HepG2 (cell line): ENCODE measurements around the gene KLF16.

Experiments
- ATRX ChIP-seq: sonication (generic); formaldehyde crosslinking; IDR thresholded peaks from 2 replicates; pipeline ENCODE4 v1.4.0; 2020; ENCODE audit warnings: missing genetic modification reagents, borderline replicate concordance
- CTCF ChIP-seq: sonication (generic); formaldehyde crosslinking; IDR thresholded peaks from 2 replicates; pipeline ENCODE4 v1.5.0; 2020; ENCODE audit warnings: mild to moderate bottlenecking, missing genetic modification reagents, moderate library complexity
- EZH2 ChIP-seq: conservative IDR thresholded peaks from 2 replicates; pipeline ENCODE4 v1.6.1; 2012; ENCODE audit warnings: mild to moderate bottlenecking, low read depth, low read length, moderate library complexity
- FOXM1 ChIP-seq: sonication (generic); formaldehyde crosslinking; IDR thresholded peaks from 2 replicates; pipeline ENCODE4 v1.5.0; 2020; ENCODE audit warnings: missing genetic modification reagents
- MLX ChIP-seq: IDR thresholded peaks from 2 replicates; pipeline ENCODE4 v1.6.1; 2016
- PLRG1 ChIP-seq: fragments of 450-650 bp; conservative IDR thresholded peaks from 2 replicates; pipeline ENCODE4 v1.6.1; 2016
- ZFYVE20 ChIP-seq: sonication (generic); formaldehyde crosslinking; IDR thresholded peaks from 2 replicates; pipeline ENCODE4 v1.8.0; 2023; ENCODE audit warnings: low read depth, mild to moderate bottlenecking, moderate library complexity, missing genetic modification reagents, borderline replicate concordance
- ZGPAT ChIP-seq: IDR thresholded peaks from 2 replicates; pipeline ENCODE4 v1.6.1; 2016; ENCODE audit warnings: mild to moderate bottlenecking
- ZNF280B ChIP-seq: sonication (generic); formaldehyde crosslinking; IDR thresholded peaks from 2 replicates; pipeline ENCODE4 v1.5.0; 2020; ENCODE audit warnings: missing genetic modification reagents, mild to moderate bottlenecking, borderline replicate concordance
- ZNF446 ChIP-seq: sonication (generic); formaldehyde crosslinking; IDR thresholded peaks from 2 replicates; pipeline ENCODE4 v1.5.0; 2020; ENCODE audit warnings: mild to moderate bottlenecking, missing genetic modification reagents
- ZNF644 ChIP-seq: IDR thresholded peaks from 2 replicates; pipeline ENCODE4 v1.6.1; 2016; ENCODE audit warnings: low read depth

GRCh38 chr19:1907563-1908363, 44.4 kb upstream of the KLF16 start:
- no peak for TF ChIP-seq ZFYVE20 (CRISPR knock-in tag)
- no peak for TF ChIP-seq ZNF446 (CRISPR knock-in tag)
- TF ChIP-seq ZNF644 (CRISPR knock-in tag): no peak
- no peak for TF ChIP-seq FOXM1 (CRISPR knock-in tag)
- TF ChIP-seq MLX (CRISPR knock-in tag): no peak
- TF ChIP-seq PLRG1: no peak
- TF ChIP-seq CTCF (CRISPR knock-in tag): peak; percentile 32; the same call in 1 of the 2 replicates
- no peak; the same call in 1 of the 2 replicates for TF ChIP-seq ATRX (CRISPR knock-in tag)
- TF ChIP-seq ZGPAT (CRISPR knock-in tag): peak; percentile 56; the same call in 1 of the 2 replicates
- TF ChIP-seq EZH2: no peak
- peak; percentile 50; the same call in 1 of the 2 replicates for TF ChIP-seq ZNF280B (CRISPR knock-in tag)
